Embryonic facial prominence (tissue), 1 donor: ENCODE data around the gene RAB33A.
"Not testable (repeated sequence)": the region's sequence is repeated elsewhere in the genome, so short reads cannot be mapped to it uniquely, and the experiment has no call there.

Experiments used
- DNase-seq: peaks from one replicate; pipeline ENCODE4 v3.0.0-alpha.2; 2016; ENCODE audit errors: extremely low spot score

Gene RAB33A

GRCh38 chrX:130172127-130172845 is 524 bp downstream of the RAB33A start:
- no peak for DNase-seq

GRCh38 chrX:130173190-130173895 is 1.6 kb downstream of the RAB33A start:
- DNase-seq, result no peak

DNA sequence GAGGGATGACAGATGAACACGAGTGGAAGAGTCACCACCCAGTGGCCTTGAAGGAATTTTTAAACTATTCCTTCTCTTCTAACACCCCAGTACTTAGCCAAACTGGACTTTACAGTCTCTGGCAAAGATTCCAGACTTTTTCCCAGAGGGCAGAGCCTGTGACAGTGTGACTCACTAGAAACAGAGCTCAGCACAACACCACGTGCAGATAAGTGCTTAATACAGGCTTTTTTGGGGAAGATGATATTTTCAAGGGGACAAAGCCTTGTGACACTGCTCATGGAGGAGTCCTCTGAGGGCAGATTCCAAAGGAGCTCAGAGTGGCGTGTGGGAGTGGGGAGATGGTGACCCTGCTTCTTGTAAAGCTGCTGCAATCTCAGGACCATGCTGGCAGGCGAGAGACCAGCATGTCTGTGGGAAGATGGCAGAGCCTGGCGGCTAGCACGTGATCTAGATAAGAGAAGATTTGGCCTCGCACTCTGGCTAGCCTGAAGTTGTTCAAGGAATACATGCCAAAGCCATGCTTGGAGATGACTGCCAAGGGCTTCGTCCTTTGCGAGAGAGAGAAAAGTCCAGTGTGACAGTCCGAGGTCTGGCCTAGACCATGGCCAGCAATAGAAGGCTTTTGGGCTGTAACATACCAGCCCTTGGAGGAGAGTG is 2.4 kb downstream of the RAB33A start:
- no peak for DNase-seq

DNA sequence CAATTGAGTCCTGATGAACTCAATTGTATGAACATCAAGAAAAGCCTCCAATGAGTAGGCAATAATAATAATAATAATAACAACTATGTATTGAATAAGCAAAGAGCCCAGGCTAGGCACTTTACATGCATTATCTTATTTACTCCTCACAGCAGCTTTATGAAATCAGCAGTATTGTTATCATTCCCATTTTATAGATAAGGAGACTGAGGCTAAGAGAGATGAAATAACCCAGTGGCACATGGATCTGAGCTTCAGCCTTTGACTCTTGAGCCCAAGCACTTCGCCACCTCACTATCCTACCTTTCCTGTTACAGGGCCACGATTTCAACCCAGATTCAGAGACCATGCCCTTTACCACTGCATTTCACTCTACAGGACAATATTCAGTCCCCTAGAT is 3.2 kb downstream of the RAB33A start:
- no peak for DNase-seq

DNA sequence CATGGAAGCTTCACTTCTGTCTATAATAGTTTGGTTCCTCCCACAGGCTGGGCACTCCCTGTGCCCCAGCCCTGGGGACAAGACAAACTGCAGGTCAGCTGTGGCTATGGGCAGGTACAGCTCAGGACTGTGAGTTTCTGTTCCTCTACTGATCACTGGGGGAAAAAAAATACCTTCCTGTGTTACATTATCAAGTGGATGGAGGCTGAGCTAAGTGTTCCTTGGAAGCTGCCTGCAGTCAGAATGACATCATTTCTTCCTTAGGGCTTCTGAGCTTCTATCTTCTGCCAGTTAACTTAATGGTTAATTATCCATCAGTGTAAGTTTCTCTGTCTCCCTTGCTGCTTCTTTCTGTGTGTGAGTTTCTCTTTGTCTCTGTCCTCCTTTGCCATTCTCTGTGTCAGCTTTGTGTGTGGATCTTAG is 4.6 kb downstream of the RAB33A start:
- DNase-seq, result no peak

GRCh38 chrX:130176942-130177341 is 5.2 kb downstream of the RAB33A start:
- no peak for DNase-seq

DNA sequence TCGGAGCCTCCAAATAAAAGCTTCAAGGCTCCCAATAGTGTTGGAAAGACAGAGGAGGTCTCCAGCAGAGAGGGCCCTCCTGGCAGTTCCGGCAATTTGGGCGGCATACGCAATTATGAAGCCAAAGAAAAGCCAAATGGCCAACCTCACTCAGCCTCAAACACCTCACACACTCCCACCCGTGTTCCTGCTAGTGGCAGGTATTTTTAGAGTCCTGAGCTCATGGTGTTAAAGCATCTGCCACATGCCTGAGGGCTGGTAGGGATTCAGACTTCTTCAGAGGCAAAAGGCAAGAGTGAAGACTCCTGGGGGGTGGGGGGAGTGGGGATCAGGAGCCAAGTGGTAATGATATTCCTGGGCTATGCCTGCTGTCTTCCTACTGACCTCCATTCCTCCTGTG is 7.4 kb downstream of the RAB33A start:
- no peak for DNase-seq

DNA sequence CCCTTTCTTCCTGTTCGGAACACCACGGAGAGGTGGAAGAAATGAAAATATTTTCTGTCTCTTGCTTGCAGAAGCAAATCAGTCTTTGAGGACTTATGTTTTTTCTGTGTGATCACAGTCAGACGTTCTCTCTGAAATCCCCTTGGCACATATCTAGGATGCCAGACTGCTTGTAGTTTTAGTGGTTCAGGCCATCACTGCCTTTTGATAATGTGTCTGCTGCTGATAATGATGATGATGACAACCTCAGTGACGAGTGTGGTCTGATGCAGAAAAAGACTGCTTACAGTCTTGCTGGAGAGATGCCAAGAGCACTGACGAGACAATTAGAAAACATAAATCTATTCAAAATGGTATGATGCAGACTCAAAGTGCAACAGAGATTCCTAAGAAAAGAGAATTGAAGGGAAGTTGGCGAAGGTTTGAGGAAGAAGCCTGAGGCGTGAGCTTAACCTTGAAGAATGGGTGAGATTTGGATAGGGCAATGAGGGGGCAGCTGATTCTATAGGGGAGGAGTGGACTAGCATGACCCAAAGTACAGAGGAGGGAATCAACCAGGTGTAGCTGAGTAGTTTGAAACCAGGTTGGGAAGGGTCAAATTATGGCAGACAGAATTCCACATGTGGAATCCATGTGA is 7.9 kb downstream of the RAB33A start:
- DNase-seq, result no peak

- DNase-seq, result no peak
Observed at GRCh38 chrX:130184168-130184567, 12.4 kb downstream of the RAB33A start.

DNA sequence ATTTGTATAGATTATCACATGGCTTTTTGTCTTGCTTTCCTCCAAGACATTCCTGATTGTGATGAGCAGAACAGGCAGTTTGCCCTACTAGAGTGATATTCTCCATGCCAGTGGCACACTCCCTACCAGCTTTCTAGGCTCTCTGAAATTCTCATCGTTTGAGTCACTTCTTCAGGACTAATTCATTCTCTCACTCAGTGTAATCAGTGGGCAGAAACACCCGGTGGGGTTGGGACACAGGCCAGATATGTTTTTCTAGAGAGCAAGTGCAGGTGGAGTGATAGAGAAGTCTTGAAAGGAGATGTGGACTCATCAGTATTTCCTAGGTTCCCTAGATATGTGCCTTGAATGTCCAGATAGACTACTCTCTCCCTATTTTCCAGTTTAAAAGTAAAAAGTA is 13.1 kb downstream of the RAB33A start:
- DNase-seq, result no peak

- no peak for DNase-seq
Observed at GRCh38 chrX:130186651-130187050, 14.9 kb downstream of the RAB33A start.

DNA sequence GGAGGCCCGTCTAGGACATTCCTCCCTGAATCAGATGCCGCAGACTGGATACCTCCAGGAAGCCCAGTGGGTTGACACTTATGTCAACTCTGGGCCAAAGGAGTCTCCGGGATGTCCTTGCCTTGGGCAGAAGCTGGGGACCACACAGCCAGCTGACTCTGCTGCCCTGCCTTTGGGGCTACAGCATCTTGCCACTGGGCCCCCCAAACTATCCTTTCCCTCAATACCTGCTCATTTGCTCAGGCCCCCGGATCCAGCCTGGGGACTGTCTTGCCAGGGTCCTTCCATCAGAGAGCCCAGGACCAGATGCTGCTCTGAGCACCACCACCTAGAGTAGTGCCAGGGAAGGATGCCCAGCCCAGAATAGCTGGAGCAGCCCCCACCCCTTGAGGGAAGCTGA is 19.0 kb downstream of the RAB33A start:
- DNase-seq, result no peak

GRCh38 chrX:130196466-130196865 is 24.7 kb downstream of the RAB33A start:
- no peak for DNase-seq

DNA sequence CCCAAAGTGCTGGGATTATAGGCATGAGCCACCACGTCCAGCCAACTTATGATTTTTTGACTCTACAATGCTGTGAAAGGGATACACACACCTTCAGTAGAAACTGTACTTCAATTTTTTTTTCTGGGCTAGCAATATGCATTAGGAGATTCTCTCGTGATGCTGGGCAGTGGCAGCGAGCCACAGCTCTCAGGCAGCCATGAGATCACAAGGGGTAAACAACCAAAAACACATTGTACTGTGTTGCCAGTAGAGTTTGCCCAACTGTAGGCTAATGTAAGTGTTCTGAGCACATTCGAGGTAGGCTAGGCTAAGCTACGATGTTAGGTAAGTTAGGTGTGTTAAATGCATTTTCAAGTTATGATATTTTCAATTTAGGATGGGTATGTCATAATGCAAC is 25.7 kb downstream of the RAB33A start:
- DNase-seq, result no peak

DNA sequence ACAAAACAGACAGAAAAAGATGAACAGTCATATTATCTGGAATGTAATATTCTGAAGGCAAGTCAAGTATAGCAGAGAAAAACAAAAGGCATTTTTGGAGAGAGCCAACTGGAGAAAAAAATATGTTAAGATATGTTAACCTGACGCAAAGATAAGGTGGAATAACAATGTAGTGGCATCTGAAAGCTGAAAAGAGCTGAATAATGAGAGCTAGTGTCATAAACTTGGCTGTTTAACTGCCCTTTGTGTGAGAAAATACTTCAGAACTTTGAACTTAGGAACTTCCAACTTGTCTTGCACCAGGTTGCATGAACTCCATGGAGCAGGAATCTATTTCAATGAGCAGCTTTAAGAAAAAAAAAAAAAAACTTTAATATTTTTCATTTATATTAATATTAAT is 32.9 kb downstream of the RAB33A start:
- DNase-seq, result no peak

DNA sequence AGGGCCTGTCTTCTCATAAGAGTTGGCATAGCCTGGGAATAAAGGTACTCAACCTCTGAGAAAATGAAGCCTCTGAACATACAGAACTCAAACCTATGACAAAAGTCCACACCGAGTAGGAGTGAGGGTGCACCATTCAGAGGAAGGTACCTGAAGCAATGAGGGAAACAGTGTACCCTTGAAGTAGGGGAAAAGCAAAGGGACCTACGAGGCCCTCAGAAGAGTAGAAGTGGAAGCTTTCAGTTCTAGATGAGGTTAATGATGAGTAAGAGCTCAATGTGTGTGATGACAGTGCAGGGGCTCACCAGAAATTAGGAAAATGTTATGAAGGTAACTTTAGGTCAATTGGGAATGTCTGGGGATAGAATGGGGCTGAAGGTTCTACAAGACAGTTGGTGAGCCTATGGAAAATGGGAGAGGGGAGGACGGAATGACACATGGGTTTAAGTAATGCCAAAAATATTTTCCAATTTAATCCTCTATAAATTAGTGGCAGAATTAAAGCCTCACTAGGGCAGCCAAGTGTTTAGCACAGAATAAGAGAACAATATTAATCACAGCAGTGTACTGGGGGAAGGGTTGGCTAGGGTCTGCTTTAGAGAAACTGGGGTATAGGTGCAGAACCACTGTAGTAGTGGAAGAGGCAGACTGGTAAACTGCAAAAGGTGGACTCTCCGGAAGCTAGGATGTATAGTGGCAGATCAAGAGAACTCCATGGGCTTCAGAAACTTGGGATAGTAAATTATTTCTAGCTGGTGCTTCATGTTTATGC is 39.8 kb downstream of the RAB33A start:
- no peak for DNase-seq

- DNase-seq, result no peak
Observed at GRCh38 chrX:130212371-130212770, 40.6 kb downstream of the RAB33A start.

DNA sequence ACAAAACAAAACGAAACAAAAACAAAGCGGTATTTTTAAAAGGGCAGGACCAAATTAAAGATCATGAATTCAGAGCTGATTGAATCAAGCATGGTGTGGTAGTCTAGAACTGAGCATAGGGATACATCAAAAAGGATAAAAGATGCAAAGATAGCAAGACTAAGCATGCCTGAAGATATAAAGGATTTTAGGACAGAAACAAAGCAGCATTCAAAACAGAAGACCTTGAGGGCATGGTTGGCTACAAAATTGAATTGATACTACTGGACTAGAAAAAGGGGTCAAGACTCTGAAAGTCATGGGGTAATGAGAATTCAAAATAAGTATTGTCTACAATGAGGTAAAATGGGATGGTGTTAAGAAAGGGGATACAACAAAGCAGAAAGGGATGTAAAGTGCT is 41.6 kb downstream of the RAB33A start:
- DNase-seq, result no peak

DNA sequence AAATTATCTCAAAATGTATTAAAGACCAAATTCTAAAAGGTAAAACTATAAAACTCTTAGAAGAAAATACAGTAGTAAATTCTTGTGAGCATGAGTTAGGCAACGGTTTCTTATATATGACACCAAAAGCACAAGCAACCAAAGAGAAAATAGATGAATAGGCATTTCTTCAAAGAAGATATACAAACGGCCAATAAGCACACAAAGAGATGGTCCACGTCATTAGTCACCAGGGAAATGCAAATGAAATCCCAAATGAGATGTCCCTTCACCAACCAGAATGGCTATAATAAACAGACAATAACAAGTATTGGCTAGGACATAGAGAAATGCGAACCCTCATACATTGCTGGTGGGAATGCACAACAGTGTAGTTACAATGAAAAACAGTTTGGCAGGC is 44.6 kb downstream of the RAB33A start:
- DNase-seq, result no peak

DNA sequence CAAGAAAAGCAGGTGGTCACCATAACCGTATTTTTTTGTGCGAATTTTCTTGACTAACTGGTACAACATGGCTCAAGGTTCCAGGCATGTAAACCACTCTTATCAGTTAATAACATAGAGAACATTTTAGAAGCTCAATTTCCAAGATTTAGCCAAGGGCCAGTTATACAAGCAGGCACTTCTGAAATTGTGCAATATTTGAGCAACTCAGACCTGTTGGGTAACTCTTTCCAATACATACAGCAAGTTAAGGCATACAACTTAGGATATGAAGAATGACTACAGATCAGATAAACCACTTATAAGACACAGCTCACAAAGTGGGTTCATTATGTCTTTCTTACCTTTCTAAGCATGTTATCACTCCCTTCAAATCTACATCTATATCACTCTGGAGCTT is 53.0 kb downstream of the RAB33A start:
- no peak for DNase-seq

DNA sequence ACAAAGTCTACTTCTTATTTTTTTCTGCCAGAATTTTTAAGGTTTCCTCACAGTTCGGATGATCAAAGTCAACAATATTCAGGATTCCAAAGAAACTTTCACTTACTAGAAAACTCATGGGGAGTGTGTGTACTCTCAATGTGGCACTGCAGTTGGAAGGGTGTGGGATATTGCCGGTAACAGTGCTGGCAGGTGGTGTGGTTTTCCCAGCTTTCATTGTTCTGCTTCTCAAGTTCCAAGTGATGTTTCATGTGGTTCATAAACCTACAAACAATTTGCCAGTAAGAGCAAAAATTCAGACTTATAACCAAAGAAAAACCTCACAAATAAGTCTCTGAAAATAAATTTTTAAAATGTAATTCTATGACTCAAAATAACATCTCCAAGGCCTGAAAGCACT is 57.1 kb downstream of the RAB33A start:
- DNase-seq, result no peak

DNA sequence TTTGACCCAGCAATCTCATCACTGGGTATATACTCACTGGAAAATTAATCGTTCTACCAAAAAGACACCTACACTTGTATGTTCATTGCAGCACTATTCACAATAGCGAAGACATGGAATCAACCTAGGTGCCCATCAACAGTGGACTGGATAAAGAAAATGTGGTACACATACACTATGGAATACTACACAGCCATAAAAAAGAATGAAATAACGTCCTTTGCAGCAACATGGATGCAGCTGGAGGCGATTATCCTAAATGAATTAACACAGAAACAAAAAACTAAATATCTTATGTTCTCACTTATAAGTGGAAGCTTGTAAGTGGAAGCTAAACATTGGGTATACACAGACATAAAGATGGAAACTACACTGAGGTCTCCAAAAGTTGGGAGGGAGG is 59.4 kb downstream of the RAB33A start:
- DNase-seq, result not testable (repeated sequence)
